OCI-LY3 (cell line): Measurements from ENCODE around the gene BCL11A.

Experiments used
- H2AFZ ChIP-seq: fragments of 200-600, 300-600 bp; shearing (Covaris generic); 2 replicates; pipeline ENCODE4 v1.6.0; 2014; ENCODE audit warnings: antibody characterized with exemption, low read depth, low read length
- H3K27ac ChIP-seq: fragments of 200-600, 300-600 bp; sonication (generic); 2 replicates; pipeline ENCODE4 v1.5.1; 2014; ENCODE audit warnings: mild to moderate bottlenecking, low read length, moderate library complexity, mixed read lengths
- H3K27me3 ChIP-seq: fragments of 200-600, 300-600 bp; sonication (generic); 2 replicates; pipeline ENCODE4 v1.6.1; 2014; ENCODE audit warnings: low read depth, low read length, mixed read lengths
- H3K36me3 ChIP-seq: fragments of 200-600, 300-600 bp; sonication (generic); replicated peaks from 2 replicates; pipeline ENCODE3; 2014; ENCODE audit warnings: low read depth, low read length, mixed read lengths
- H3K4me1 ChIP-seq: fragments of 300-600, 200-600 bp; sonication (generic); 2 replicates; pipeline ENCODE4 v1.6.1; 2014; ENCODE audit warnings: low read length, mixed read lengths
- H3K4me2 ChIP-seq: fragments of 200-600, 300-600 bp; sonication (generic); 2 replicates; pipeline ENCODE4 v1.6.1; 2014; ENCODE audit warnings: low read length, mixed read lengths
- H3K4me3 ChIP-seq: fragments of 300-600, 200-600 bp; sonication (generic); 2 replicates; pipeline ENCODE4 v1.5.1; 2014; ENCODE audit warnings: antibody characterized with exemption, mild to moderate bottlenecking, low read length, moderate library complexity
- H3K79me2 ChIP-seq: fragments of 300-600, 200-600 bp; shearing (Covaris generic); 2 replicates; pipeline ENCODE4 v1.6.1; 2014; ENCODE audit warnings: mild to moderate bottlenecking, low read length, mixed read lengths
- H3K9ac ChIP-seq: fragments of 300-600, 200-600 bp; shearing (Covaris generic); 2 replicates; pipeline ENCODE4 v1.6.0; 2014; ENCODE audit warnings: mild to moderate bottlenecking, low read length, moderate library complexity
- H3K9me3 ChIP-seq: fragments of 200-600, 300-600 bp; shearing (Covaris generic); 2 replicates; pipeline ENCODE4 v1.6.1; 2014; ENCODE audit warnings: low read length, mixed read lengths; ENCODE audit not compliant: insufficient read depth
- H4K20me1 ChIP-seq: fragments of 200-600, 300-600 bp; sonication (generic); 2 replicates; pipeline ENCODE4 v1.6.1; 2016; ENCODE audit warnings: low read length, mixed read lengths; ENCODE audit not compliant: insufficient read depth
- CTCF ChIP-seq: fragments of 200-600, 300-600 bp; sonication (generic); IDR thresholded peaks from 2 replicates; pipeline ENCODE4 v1.5.1; 2014; ENCODE audit warnings: antibody characterized with exemption, low read length, low read depth
- EZH2phosphoT487 ChIP-seq: fragments of 200-600 bp; shearing (Covaris generic); IDR thresholded peaks from 2 replicates; pipeline ENCODE4 v1.6.1; 2018; ENCODE audit warnings: antibody characterized with exemption, mixed run types, low read depth

BCL11A gene

GRCh38 chr2:60492548-60492947 lies 60.9 kb downstream of the BCL11A start:
- Histone ChIP-seq H3K27me3 (no peaks in the 10 kb centered on the region), H4K20me1 (peaks cover 98% of the 10 kb centered on the region), H3K9me3 (no peaks in the 10 kb centered on the region), H3K9ac (no peak overlapping the region), H3K79me2 (peaks cover 100% of the 10 kb centered on the region), H3K4me2 (no peak overlapping the region), H3K4me3 (no peak overlapping the region), H3K36me3 (peaks cover 63% of the 10 kb centered on the region), H3K4me1 (peaks cover 68% of the 10 kb centered on the region), H3K27ac (0 out of 2 replicates have a peak overlapping the region, but pooled peaks have one; percentile 6), H2AFZ (no peak overlapping the region)
- no peak for TF ChIP-seq CTCF
- no peak for TF ChIP-seq EZH2phosphoT487

- Histone ChIP-seq H2AFZ (no peak overlapping the region), H4K20me1 (peaks cover 90% of the 10 kb centered on the region), H3K79me2 (peaks cover 100% of the 10 kb centered on the region), H3K27me3 (no peaks in the 10 kb centered on the region), H3K27ac (no peak overlapping the region), H3K4me3 (no peak overlapping the region), H3K9ac (no peak overlapping the region), H3K4me1 (peaks cover 74% of the 10 kb centered on the region), H3K36me3 (peaks cover 55% of the 10 kb centered on the region), H3K9me3 (no peaks in the 10 kb centered on the region), H3K4me2 (no peak overlapping the region)
- TF ChIP-seq CTCF (no peak), EZH2phosphoT487 (no peak)
These were observed 62.6 kb downstream of the BCL11A start for GRCh38 chr2:60490848-60491247.

GRCh38 chr2:60490441-60490840 lies 63.0 kb downstream of the BCL11A start:
- Histone ChIP-seq H3K4me1 (peaks cover 78% of the 10 kb centered on the region), H4K20me1 (peaks cover 90% of the 10 kb centered on the region), H3K79me2 (peaks cover 100% of the 10 kb centered on the region), H3K9me3 (no peaks in the 10 kb centered on the region), H3K27me3 (no peaks in the 10 kb centered on the region), H3K27ac (peak overlapping the region; percentile 29; the same call in 1 of the 2 replicates), H3K4me3 (no peak overlapping the region), H3K9ac (no peak overlapping the region), H2AFZ (no peak overlapping the region), H3K36me3 (peaks cover 55% of the 10 kb centered on the region), H3K4me2 (0 out of 2 replicates have a peak overlapping the region, but pooled peaks have one; percentile 2)
- TF ChIP-seq CTCF (no peak), EZH2phosphoT487 (no peak)

- Histone ChIP-seq H3K4me3 (no peak overlapping the region), H3K36me3 (peaks cover 52% of the 10 kb centered on the region), H2AFZ (no peak overlapping the region), H3K4me1 (peaks cover 88% of the 10 kb centered on the region), H3K9me3 (no peaks in the 10 kb centered on the region), H3K4me2 (peak overlapping the region; percentile 2; the same call in 1 of the 2 replicates), H3K9ac (no peak overlapping the region), H3K79me2 (peaks cover 100% of the 10 kb centered on the region), H3K27me3 (no peaks in the 10 kb centered on the region), H3K27ac (peak overlapping the region; percentile 29), H4K20me1 (peaks cover 89% of the 10 kb centered on the region)
- TF ChIP-seq EZH2phosphoT487 (no peak), CTCF (no peak)
These were observed 64.2 kb downstream of the BCL11A start for GRCh38 chr2:60489289-60489688.
